Brain pericyte (primary cell): ENCODE measurements around the gene OR2B3.
"Not testable (repeated sequence)": the region's sequence is repeated elsewhere in the genome, so short reads cannot be mapped to it uniquely, and the experiment has no call there.

ENCODE experiments used
- DNase-seq: peaks from one replicate; pipeline ENCODE4 v3.0.0-alpha.2; 2012; ENCODE audit warnings: low read depth, low spot score

The OR2B3 gene, protein sequence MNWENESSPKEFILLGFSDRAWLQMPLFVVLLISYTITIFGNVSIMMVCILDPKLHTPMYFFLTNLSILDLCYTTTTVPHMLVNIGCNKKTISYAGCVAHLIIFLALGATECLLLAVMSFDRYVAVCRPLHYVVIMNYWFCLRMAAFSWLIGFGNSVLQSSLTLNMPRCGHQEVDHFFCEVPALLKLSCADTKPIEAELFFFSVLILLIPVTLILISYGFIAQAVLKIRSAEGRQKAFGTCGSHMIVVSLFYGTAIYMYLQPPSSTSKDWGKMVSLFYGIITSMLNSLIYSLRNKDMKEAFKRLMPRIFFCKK

DNA sequence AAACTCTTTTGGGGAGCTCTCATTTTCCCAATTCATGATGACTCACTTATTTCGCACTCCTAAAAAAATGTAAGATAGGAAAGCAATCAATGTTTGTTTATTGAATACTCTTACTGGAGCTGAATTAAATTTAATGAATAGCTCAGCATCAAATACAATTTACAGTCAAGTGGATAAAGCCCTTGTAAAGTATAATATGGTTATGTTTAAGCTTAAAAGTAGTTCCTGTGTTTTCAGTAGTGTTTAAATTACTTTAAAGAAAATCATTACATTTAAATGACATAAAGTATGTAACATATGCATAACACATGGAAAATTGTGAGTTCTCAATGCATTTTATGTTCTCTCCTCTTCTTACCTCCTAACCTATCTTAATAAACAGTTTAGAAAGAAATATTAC lies at the start of gene OR2B3:
OR2B3 (minus strand) TSS at position 101 of the 400 bp plus-strand sequence; CDS start at position 36, 65 bp downstream.
- DNase-seq = no peak

DNA sequence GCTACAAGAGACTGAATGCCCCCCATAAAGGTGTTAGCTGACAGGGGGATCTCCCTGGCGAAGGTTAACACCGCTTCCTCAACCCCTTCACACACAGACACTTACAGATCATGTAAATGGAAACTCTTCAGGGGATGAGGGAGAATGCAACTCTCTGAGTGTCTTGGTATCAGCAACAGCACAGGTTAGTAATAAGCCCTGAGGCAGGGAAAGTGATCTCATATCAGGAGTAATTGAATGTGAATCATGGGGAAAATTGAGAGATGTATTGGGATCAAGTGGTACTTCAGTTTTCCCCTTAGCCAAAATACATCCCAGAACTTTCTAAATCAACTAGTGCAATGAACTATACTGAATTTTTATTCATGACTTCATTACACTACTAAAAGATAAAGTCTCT lies 44.6 kb upstream of the OR2B3 start:
- no peak for DNase-seq

DNA sequence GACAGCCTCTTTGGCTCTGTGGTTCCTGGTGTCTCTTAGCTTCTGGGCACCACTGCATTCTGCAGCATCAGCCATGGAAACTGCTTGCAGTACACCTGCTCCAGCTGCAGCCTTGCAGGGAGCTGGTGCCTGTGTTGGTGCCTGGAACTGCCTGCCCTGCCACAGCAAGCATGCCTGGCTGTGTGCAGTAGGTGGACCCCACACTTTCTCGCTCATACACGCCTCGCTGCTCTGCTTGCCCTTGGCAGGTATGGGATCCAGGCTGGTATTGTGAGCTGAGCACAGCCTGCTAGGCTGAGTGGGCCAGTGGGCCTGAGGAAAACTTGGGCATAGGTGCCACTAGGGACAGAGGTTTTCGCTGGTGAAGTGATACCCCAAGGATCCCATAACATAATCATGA lies 43.5 kb upstream of the OR2B3 start:
- no peak for DNase-seq

DNA sequence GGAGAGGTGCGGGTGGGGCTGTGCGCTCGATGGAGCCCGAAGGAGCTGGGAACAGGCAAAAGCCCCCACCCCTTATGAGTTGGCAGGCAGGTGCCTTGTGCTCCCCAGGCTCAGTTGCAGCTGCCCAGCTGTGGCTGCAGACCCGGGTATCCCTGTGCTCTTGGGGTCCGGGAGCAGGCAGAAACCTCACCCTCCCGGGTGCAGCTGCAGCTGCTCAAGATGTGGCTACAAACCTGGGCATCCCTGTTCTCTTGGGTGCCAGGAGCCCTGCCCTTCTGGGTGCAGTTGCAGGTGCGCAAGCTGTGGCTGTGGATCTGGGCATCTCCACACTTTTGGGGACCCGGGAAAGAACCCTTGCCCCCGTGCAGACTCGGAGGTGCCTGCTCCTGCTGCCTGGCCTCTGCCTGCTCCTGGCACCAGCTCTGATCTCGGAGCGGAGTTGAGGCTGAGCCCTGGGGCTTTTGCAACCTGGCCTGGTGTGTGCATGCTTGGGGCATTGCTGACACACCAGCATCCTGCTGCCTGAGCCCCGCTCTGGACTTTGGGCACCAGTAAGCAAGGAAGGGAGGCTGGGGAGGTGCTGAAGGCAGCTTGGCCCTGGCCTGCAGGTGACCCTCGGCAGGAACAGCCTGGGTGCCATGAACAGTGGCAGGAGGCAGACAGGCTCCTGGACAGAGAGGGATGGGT lies 42.4 kb upstream of the OR2B3 start:
- DNase-seq = no peak

DNA sequence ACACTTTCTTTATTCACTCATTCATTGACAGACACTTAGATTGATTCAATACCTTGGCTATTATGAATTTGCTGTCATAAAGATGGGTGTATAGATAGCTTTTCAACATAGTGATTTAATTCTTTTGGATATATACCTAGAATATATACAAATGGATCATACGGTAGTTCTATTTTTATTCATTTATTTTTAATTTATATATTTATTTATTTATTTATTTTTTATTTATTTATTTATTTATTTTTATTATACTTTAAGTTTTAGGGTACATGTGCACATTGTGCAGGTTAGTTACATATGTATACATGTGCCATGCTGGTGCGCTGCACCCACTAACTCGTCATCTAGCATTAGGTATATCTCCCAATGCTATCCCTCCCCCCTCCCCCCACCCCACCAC lies 27.9 kb upstream of the OR2B3 start:
- not testable (repeated sequence) for DNase-seq

DNA sequence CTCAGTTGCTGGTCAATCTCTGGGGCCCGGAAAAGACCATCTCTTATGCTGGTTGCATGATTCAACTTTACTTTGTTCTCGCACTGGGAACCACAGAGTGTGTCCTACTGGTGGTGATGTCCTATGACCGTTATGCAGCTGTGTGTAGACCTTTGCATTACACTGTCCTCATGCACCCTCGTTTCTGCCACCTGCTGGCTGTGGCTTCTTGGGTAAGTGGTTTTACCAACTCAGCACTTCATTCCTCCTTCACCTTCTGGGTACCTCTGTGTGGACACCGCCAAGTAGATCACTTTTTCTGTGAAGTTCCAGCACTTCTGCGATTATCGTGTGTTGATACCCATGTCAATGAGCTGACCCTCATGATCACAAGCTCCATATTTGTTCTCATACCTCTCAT lies 25.0 kb upstream of the OR2B3 start:
- DNase-seq = no peak

DNA sequence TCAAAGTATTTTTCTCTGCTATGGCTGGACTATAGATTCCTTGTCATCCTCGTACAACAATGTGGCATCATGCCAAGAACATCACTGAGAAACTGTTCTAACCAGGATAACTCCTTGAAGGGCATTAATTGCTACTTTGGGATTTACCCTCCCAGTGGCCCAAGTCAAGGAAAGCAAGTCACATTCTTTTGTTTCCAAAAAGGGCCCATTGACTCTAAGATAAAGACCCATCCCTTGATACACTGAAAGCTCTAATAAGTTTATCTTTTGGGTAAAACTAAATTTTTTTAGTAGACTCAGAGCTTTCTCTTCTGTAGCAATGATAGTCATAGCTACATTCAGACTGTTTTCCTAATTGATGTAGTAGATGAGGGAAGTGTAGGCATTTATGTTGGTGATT lies 20.6 kb upstream of the OR2B3 start, which contains the start of gene OR2J3:
OR2J3 (plus strand) TSS at position 301 of the 400 bp plus-strand sequence. CDS start 3,833 bp downstream, outside the sequence.
- DNase-seq = no peak

DNA sequence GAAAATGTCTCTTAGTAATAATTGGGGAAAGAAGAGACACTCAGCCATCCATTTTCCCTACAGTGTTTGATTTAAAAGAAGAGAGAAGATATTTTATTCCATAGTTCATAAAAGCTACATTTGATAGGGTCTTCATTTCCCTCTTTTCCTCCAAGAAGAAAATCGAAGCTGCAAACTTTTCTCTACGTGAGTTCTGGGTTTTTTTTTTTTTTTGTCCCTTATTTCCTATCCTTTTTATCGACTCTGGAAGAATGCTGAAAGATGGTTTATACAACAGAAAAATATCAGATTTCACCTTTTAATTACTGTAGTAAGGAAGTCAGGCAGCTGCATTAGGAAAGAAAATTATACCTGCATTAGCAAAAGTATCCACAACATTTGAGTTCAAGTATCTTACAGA lies 12.1 kb upstream of the OR2B3 start, which contains the start of gene OR2J1:
OR2J1 (plus strand) TSS at position 301 of the 400 bp plus-strand sequence. CDS start 1,453 bp downstream, outside the sequence.
- DNase-seq = no peak

DNA sequence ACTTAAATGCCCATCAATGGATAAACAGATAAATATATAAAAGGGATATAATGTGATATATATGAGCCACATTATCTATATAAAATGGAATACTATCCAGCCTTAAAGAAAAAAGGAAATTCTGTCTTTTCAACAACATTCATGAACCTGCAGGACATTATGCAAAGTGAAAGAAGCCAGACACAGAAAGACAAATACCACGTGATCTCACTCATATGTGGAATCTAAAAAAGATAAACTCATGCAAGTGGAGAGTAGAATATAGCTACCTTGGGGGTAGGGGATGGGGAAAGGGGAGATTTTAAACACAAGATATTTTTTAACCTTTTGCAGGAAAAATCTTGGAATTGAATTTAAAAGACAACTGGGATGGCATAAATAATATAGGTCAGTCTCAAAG lies 10.7 kb upstream of the OR2B3 start:
- no peak for DNase-seq

DNA sequence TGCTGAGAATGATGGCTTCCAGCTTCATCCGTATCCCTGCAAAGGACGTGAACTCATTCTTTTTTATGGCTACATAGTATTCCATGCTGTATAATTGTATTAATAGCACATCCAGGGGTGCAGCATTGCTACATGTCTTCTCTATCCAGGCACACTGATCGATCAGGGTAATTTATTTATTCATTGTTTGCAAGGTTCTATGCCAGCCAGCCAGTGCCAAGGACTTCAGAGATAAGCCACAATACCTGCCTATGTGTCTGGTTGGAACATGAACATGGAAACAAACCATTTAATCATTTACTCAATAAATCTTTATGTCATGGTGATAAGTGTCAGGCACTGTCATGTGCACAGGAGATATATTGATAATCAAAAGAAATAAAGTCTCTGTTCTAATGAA lies 5.8 kb upstream of the OR2B3 start:
- DNase-seq = no peak

DNA sequence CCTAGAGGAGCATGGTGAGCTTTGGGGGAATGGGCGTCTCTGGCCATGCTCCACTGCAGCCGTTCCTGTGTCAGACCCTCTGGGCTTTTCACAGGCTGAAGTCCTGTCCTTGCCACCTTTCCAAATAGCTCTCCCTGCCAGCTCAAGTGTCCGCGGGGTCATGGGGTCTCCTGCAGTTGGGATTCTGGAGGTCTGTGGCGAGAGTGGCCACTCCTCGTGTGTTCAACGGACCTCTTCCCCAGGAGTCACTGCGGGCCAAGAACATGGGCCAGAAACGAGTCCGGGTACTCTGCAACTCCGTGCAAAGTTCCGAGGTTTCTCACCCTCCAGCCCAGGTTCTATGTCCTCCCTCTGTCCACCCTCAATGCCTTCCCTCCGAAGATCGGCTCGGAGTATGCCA lies 4.7 kb downstream of the OR2B3 start:
- DNase-seq = no peak

DNA sequence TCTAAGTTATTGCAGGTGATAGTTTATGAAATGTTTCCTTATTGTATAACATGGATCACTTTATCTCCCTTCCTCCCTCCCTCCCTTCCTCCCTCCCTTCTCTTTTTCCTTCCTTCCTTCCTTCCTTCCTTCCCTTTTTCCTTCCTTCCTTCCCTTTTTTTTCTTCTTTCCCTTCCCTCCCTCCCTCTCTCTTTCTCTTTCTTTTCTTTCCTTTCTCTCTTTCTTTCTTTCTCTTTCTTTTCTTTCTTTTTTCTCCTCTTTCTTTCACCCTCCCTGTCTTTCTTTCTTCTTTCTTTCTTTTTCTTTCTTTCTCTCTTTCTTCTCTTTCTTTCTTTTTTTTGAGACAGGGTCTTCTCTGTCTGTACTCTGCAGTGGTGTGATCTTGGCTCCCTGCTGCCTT lies 5.8 kb downstream of the OR2B3 start:
- no peak for DNase-seq

DNA sequence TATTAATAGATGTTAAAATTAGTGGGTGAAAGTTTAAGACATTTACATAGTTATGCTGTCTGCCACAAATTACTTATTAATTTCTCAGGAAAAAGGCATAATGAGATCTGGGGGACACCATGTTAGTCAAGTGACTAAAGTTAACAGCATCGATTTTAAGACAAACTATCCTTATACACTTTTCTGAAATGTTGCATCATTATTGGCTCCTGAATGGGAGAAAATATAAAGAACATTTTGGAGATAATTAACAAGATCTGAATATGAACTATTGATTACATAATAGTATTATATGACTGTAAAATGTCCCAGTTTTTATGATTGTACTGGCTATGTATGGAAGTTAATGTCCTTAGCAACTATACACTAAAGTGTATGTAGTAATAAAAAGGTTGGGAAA lies 7.9 kb downstream of the OR2B3 start:
- DNase-seq = no peak

DNA sequence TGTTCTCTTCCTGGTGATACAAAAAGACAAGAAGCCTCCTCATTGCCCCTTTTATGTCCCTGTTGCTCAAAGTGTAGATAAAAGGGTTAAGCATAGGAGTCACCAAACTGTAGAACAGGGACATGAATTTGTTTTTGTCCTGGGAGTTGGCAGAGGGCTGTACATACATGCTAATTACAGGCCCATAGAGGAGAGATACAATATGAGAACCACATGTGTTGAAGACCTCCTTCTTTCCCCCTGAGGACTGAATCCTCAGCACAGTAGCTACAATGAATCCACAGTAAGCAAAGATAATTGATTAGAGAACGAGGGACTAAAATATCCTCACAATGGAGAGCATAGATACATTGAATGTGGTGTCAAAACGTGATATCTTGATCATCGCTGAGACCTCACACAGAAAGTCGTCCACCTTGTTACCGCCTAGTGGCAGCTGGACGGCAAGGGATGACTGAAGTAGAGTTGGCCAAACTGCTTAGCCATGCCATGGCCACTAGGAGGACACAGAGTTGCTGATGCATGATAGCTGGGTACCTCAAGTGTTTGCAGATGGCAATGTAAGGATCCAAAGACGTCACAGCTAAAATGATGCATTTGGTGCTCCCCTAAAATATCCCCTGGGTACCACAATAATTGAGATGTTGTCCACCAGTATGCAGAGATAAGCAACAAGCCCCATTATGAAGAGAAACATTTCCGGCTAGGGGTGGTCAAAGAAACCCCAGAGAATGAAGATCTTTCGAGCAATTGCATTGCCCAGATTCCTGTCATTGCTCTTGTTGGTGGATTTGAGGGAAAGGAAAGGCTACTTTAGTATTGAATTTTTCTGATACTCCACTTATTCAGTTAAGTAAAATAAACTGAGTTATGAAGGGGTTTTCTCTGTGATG lies 15.0 kb downstream of the OR2B3 start:
- DNase-seq = no peak

DNA sequence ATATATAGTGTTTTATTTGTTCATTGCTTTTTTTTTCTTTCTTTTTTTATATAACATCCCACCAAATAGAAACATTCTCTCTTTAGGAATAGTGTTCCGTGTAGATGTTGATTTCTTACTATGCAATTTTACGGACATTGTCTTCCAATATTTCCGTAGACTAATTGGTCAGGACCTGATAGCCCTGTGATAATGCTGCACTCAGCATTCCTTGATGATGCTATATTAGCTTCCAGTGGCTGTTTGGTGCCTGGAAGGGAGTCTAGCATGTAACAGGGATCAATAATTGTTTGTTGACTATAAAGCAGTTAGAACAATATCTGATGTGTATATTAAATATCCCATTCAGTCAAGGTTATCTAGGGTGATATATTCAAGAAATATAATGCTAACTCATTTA lies 35.4 kb downstream of the OR2B3 start:
- no peak for DNase-seq

DNA sequence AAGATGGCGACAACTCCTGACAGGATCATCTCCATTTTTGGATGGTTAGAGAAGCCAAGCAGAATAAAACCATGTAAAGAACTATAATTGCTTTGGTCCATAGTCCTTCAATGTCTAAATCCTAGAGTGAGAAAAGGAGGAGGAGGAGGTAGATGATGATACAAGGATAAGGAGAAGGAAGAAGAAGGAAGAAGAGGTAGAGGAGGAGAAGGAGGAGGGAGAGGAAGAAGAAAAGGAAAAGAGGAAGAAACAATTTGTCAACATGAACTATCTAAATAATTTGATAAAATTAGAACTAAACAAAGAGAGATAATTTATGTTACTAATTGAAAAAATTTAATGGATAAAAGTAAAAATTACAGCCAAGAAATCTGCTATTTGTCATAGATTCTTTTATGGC lies 42.0 kb downstream of the OR2B3 start, which contains the start of gene OR2W1:
OR2W1 (minus strand) TSS at position 101 of the 400 bp plus-strand sequence; CDS start at position 101, 0 bp downstream.
- no peak for DNase-seq
